ENCODE data around the gene LIPM.

- no peak for TF ChIP-seq POLR2A (IDR thresholded peaks at IDR 0.05; ENCODE audit: low read depth, low read length)
- no peak for TF ChIP-seq POLR2AphosphoS5 (IDR thresholded peaks at IDR 0.05; ENCODE audit: low read depth, low read length)
- TF ChIP-seq TAF1 (IDR thresholded peaks at IDR 0.05; ENCODE audit: borderline replicate concordance, low read depth, low read length) = no peak
These were observed 23.9 kb downstream of the LIPM start for GRCh38 chr10:88826388-88826787.
